Measurements from ENCODE around the gene MBD3L1. TPM values are rescaled to one million over a fixed set of nuclear protein-coding genes. Genes with fewer than 3 reads are reported as not detected.

Gene MBD3L1
- total RNA-seq, 1 donor from 2014 or later, result not detected

DNA sequence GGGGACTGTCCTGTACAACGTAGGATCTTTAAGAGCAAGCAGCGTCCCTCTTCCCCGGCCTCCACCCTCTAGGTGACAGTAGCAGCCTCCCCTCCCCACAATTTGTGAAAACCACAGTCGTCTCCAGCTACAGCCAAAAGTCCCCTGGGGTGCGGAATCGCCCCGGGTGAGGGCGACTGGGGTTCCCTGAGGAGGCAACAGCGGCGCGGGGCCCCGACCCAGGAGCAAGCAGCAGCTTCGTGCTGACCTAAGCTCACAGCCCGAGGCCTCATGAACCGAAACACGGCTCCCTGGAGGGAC is 395 bp upstream of the MBD3L1 start:
- DNase-seq (ENCODE audit: low spot score in 2 of 2), result no peak
- intact Hi-C loops (cut with DNase I), result loop anchor here (2.0 to 10.0 kb wide), 4 partner anchors 311 to 953 kb away; partner anchors contain the start of genes ZNF317, ZNF559 and ZNF562
- TF ChIP-seq, protein P1, sequence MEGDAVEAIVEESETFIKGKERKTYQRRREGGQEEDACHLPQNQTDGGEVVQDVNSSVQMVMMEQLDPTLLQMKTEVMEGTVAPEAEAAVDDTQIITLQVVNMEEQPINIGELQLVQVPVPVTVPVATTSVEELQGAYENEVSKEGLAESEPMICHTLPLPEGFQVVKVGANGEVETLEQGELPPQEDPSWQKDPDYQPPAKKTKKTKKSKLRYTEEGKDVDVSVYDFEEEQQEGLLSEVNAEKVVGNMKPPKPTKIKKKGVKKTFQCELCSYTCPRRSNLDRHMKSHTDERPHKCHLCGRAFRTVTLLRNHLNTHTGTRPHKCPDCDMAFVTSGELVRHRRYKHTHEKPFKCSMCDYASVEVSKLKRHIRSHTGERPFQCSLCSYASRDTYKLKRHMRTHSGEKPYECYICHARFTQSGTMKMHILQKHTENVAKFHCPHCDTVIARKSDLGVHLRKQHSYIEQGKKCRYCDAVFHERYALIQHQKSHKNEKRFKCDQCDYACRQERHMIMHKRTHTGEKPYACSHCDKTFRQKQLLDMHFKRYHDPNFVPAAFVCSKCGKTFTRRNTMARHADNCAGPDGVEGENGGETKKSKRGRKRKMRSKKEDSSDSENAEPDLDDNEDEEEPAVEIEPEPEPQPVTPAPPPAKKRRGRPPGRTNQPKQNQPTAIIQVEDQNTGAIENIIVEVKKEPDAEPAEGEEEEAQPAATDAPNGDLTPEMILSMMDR (IDR thresholded peaks at IDR 0.05), result no peak
- H3K9me3 ChIP-seq, result no peaks in the 10 kb centered on the region
- H3K4me1 ChIP-seq, result peaks cover 0 to 8% of the 10 kb centered on the region in 2 donors
- no peaks in the 10 kb centered on the region for H3K27me3 ChIP-seq
- peak overlapping the region; percentile 88 to 98 for H3K27ac ChIP-seq
- H3K4me3 ChIP-seq, result peak overlapping the region; percentile 89 to 98
- H3K36me3 ChIP-seq, result peaks cover 0 to 22% of the 10 kb centered on the region in 2 donors

DNA sequence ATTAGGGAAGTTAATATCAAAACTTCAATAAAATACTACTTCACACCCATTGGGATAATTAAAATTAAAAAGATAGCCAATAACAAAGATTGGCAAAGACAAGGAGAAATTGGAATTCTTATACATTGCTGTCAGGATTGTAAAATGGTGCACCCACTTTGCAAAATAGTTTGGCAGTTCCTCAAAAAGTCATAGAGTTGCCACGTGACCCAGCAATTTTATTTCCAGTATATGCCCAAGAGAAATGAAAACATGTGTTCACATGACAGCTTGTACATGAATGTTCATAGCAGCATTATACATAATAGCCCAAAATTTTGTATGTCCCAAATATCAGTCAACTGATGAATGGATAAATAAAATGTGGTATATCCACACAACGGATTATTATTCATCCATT is 3.3 kb downstream of the MBD3L1 start:
- intact Hi-C loops (cut with DNase I), result loop anchor here (10.0 kb wide), 1 partner anchor 839 kb away; the partner anchor contains the start of gene ZNF562
- H3K9me3 ChIP-seq, result no peaks in the 10 kb centered on the region
- no peaks in the 10 kb centered on the region for H3K36me3 ChIP-seq

DNA sequence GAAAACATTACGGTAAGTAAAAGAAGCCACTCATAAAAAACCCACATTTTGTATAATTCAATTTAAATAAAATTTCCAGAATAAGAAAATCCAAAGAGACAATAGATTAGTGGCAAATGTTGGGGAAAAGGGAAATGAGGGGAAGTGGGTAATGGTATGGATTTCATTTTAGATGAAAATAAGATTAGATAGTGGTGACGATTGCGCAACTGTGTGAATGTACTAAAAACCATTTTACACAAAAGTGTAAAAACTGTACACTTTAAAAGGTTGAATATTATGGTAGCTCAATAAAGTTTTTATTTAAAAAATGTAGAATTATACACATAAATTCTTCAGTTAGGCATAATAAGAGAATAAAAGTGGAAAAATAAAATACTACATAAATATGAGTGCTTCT is 3.7 kb downstream of the MBD3L1 start:
- H3K27ac ChIP-seq, result no peak overlapping the region
- intact Hi-C loops (cut with DNase I), result loop anchor here (10.0 kb wide), 1 partner anchor 839 kb away; the partner anchor contains the start of gene ZNF562
- TF ChIP-seq, protein P1 (IDR thresholded peaks at IDR 0.05), result no peak
- H3K4me3 ChIP-seq, result no peak overlapping the region
- peaks cover 0 to 8% of the 10 kb centered on the region in 2 donors for H3K4me1 ChIP-seq
- no peak for DNase-seq (ENCODE audit: low spot score in 2 of 2)
- no peaks in the 10 kb centered on the region for H3K27me3 ChIP-seq
- H3K9me3 ChIP-seq, result no peaks in the 10 kb centered on the region
- no peaks in the 10 kb centered on the region for H3K36me3 ChIP-seq

More for the DNA sequence above, 3.3 kb downstream of the MBD3L1 start:
- H3K4me3 ChIP-seq, result no peak overlapping the region
- H3K4me1 ChIP-seq, result peaks cover 0 to 8% of the 10 kb centered on the region in 2 donors
- no peak overlapping the region for H3K27ac ChIP-seq
- DNase-seq (ENCODE audit: low spot score in 2 of 2), result no peak
- TF ChIP-seq, protein P1 (IDR thresholded peaks at IDR 0.05), result no peak
- H3K27me3 ChIP-seq, result no peaks in the 10 kb centered on the region

- Histone ChIP-seq H3K36me3 (no peaks in the 10 kb centered on the region), H3K27ac (no peak overlapping the region), H3K4me3 (no peak overlapping the region), H3K9me3 (no peaks in the 10 kb centered on the region), H3K27me3 (no peaks in the 10 kb centered on the region), H3K4me1 (no peaks in the 10 kb centered on the region)
- TF ChIP-seq, protein P1 (IDR thresholded peaks at IDR 0.05), result no peak
- intact Hi-C loops (cut with DNase I), result no loop called here
- no peak for DNase-seq (ENCODE audit: low spot score in 2 of 2)
Observed at GRCh38 chr19:8840708-8841107, 8.5 kb downstream of the MBD3L1 start.

GRCh38 chr19:8846819-8847218 is 14.6 kb downstream of the MBD3L1 start:
- intact Hi-C loops (cut with DNase I), result no loop called here
- TF ChIP-seq, protein P1 (IDR thresholded peaks at IDR 0.05), result no peak
- Histone ChIP-seq H3K36me3 (no peaks in the 10 kb centered on the region), H3K9me3 (no peaks in the 10 kb centered on the region), H3K27me3 (no peaks in the 10 kb centered on the region), H3K4me3 (no peak overlapping the region), H3K4me1 (no peaks in the 10 kb centered on the region), H3K27ac (no peak overlapping the region)
- DNase-seq (ENCODE audit: low spot score in 2 of 2), result no peak

DNA sequence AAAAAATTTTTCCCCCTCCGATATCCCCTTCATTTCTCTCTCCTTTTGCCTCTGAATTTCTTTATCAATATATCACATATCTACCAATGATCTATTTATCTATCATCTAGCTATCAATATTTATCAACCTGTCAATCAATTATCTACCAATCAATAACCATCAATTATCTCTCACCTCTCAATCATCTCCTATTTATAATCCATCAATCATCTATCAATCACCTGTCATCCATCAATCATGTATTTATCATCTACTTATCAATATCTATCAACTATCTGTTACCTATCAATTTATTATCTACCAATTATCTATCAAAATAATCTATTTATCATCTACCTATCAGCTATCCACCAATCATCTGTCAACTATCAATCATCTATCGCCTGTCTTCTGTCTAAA is 17.1 kb downstream of the MBD3L1 start:
- Histone ChIP-seq H3K27me3 (no peaks in the 10 kb centered on the region), H3K4me3 (no peak overlapping the region), H3K9me3 (no peaks in the 10 kb centered on the region), H3K36me3 (no peaks in the 10 kb centered on the region), H3K27ac (no peak overlapping the region), H3K4me1 (no peaks in the 10 kb centered on the region)
- TF ChIP-seq, protein P1 (IDR thresholded peaks at IDR 0.05), result no peak
- no peak for DNase-seq (ENCODE audit: low spot score in 2 of 2)
- intact Hi-C loops (cut with DNase I), result no loop called here
